GM19193 (cell line): Measurements from ENCODE around the gene TKT.

ENCODE experiments used
- POLR2A ChIP-seq: IDR thresholded peaks from 4 replicates; pipeline ENCODE4 v1.6.1; 2011; ENCODE audit not compliant: insufficient read depth, insufficient read length; ENCODE audit errors: extremely low read depth

The TKT gene

GRCh38 chr3:53189276-53189675 lies 66.5 kb downstream of the TKT start:
- TF ChIP-seq POLR2A: no peak

DNA sequence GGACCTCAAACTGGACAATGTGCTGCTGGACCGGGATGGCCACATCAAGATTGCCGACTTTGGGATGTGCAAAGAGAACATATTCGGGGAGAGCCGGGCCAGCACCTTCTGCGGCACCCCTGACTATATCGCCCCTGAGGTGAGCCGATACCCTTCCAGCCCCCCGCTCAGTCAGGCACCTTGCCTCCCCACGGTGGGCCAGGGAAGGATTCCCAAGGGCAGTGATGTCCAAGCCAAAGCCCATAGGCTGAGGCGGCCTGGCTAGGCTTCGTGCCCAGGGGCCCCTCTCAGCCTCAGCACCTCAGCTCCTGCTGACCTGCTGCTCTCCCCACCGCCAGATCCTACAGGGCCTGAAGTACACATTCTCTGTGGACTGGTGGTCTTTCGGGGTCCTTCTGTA lies 67.1 kb downstream of the TKT start:
- TF ChIP-seq POLR2A: no peak

- no peak for TF ChIP-seq POLR2A
Observed at GRCh38 chr3:53188136-53188685, 67.6 kb downstream of the TKT start.

GRCh38 chr3:53187430-53187829 lies 68.4 kb downstream of the TKT start:
- no peak for TF ChIP-seq POLR2A

DNA sequence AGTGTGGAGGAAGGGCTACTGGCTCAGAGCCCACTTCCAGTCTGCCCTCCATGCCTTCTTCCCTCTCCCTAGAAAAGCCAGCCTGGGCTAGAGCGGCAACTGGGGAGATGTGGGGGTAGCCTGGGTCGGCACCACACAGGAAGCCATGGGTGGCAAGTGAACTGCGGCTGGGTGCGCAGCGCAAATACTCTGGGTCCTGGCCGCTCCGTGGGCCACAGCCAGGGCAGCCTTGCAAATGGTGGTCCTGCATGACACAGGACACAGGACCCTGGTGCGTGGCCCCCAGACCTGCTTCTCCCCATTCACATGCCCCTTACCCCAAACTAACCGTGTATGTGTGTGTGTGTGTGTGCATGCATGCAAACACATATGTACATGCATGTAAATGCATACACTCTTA lies 69.1 kb downstream of the TKT start:
- no peak for TF ChIP-seq POLR2A

- no peak for TF ChIP-seq POLR2A
Observed at GRCh38 chr3:53185761-53186465, 69.9 kb downstream of the TKT start.

- no peak for TF ChIP-seq POLR2A
Observed at GRCh38 chr3:53184701-53185100, 71.1 kb downstream of the TKT start.

- no peak for TF ChIP-seq POLR2A
Observed at GRCh38 chr3:53183514-53183913, 72.3 kb downstream of the TKT start.

DNA sequence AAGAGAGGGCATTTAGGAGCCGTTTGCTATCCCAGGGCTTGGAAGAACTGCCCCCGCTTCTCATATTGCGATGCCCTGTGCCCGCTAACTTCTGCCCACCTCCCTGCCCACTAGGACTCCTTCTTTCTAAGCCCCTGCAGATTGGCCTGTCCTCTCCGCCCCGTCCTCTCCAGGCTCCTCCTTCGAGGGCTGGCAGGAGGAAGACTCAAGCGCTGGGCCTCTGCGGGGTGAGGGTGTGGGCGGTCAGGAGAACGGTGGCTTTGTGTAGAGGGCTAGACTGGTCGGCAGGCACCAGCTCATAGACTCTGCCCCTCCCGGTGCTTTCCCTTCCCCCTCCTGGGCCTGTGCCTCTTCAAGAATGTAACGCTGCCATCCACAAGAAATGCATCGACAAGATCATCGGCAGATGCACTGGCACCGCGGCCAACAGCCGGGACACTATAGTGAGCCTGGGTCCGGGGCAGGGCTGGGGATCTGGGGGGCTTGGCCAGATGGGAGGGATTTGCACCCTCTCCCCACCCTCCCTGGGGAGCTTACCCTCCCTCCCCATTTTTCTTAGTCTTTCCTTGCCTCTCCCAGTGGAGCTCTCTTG lies 73.0 kb downstream of the TKT start:
- no peak for TF ChIP-seq POLR2A

DNA sequence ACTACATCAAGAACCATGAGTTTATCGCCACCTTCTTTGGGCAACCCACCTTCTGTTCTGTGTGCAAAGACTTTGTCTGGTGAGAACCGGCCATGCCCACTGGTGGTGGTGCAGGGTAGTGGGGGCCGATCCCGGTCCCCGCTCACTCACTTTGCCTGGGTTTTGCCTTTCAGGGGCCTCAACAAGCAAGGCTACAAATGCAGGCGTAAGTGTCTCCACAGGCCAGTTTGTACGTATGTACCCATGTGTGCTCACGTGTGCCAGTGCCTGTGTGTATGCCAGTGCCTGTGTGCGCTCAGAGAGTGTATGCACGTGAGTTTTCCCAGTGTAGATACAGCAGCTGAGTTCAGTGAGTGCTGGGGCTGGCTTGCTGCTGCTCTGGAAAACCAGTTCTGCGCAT lies 74.3 kb downstream of the TKT start:
- TF ChIP-seq POLR2A: no peak

DNA sequence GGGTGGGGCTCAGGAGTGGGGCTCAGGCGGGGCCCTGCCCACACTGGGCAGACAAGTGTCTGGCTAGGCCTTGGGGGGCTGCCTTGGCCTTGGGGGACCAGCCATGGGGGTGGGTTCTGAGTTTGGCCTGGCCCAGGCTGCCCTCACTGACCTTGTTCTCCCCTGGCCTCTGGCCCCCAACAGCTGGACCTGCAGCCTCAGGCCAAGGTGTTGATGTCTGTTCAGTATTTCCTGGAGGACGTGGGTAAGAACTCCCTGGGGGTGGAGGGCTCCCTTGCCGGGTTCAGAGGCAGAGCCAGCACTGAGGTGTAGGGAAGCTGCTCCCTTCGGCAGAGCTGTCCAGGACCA lies 74.8 kb downstream of the TKT start:
- TF ChIP-seq POLR2A: no peak

- TF ChIP-seq POLR2A: no peak
Observed at GRCh38 chr3:53180305-53181023, 75.4 kb downstream of the TKT start.

DNA sequence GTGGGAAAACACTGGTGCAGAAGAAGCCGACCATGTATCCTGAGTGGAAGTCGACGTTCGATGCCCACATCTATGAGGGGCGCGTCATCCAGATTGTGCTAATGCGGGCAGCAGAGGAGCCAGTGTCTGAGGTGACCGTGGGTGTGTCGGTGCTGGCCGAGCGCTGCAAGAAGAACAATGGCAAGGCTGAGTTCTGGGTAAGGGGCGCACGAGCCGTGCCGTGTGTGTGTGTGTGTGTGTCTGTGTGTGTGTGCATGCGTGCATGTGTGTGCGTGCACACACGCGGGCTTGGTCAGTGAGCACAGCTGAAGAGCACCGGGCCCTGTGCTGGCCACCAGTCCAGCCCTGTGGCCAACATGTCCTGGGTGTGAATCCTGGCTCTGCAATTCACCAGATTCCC lies 76.2 kb downstream of the TKT start:
- no peak for TF ChIP-seq POLR2A

GRCh38 chr3:53178246-53178645 lies 77.6 kb downstream of the TKT start:
- no peak for TF ChIP-seq POLR2A

DNA sequence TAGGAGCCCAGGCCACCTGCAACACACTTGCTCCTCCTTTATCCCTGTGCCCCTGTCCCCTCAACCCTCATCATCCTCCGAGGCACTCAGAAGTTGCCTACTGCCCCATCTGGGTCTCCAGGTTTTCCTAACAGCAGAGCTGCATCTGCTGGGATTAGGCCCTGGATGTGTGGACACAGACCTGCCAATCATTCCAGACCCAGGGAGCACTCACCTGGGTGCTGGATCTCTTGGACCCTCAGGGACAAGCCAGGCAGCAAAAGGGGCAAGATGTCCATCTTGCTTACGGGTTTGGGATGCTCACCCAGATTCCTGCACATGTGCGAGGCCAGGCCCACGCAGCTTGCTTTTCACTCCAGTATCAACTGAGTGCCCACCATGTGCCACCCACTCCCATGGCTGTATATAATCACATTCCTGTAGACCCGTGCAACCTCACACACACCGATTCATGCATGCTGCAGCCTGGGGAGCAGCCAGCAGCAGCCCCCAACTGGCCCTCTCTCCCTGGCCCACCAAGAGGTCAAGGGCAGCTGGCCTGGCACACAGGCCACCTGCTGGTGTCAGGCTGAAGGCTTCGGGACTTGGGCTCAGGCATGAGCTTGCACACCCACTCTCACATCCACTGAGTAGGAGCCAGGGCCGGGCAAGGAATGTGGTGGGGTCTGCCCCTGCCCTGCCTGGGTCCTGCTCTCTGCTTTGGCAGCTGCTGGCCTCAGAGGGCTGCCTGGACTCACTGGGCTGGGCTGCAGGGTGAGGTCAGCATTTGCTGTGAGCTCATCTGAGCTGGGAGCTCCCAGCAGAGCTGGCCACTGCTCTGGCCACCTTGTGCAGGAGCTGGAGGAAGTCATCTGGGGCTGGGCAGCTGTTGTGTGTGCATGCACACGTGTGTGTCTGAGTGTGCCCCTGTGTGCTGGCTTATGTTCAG lies 79.9 kb downstream of the TKT start:
- TF ChIP-seq POLR2A: no peak
